ENCODE data around the gene GPR22.

DNA sequence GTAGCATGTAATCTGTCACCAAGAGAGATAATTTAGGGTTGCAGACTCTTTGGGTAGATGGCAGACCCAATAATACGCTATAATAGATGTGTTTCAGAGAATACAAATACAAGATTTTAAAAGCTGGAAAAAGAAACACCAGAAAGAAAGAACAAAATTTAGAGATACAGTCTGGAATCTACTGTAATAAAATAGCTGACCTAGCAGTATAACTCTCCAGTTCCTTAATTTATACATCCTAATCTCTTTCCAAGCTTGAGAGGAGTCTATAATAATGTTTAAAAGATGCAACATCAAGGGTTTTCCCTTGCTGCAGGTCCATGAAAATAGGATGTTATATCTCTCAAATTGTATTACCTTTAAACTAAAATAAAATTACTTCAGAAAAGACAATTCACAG is 27.2 kb upstream of the GPR22 start:
- TF ChIP-seq CTCF (IDR thresholded peaks at IDR 0.05) (no peak), POLR2A (IDR thresholded peaks at IDR 0.05) (no peak)
